Smooth muscle cell (in vitro differentiated cells): ENCODE results near the gene MT1E. TPM values are rescaled to one million over a fixed set of nuclear protein-coding genes. Genes with fewer than 3 reads are reported as not detected.

ENCODE experiments used
- DNase-seq: peaks from one replicate; lab custom pipeline; 2025; ENCODE audit not compliant: unreplicated experiment; lab: John Stamatoyannopoulos, UW
- H2AFZ ChIP-seq: fragments of 200-600 bp; sonication (generic); 2 replicates; pipeline ENCODE4 v1.6.0; 2016; ENCODE audit warnings: antibody characterized with exemption, low read depth, mild to moderate bottlenecking
- H3F3A ChIP-seq: fragments of 200-600 bp; sonication (generic); 2 replicates; pipeline ENCODE4 v1.6.0; 2017; ENCODE audit warnings: antibody characterized with exemption, low read depth
- H3K27ac ChIP-seq: fragments of 200-600 bp; sonication (generic); 2 replicates; pipeline ENCODE4 v1.5.1; 2016; ENCODE audit warnings: low read depth, mild to moderate bottlenecking
- H3K27me3 ChIP-seq: fragments of 200-600 bp; sonication (generic); 2 replicates; pipeline ENCODE4 v1.6.1; 2016; ENCODE audit warnings: low read depth, mild to moderate bottlenecking
- H3K36me3 ChIP-seq: fragments of 200-600 bp; sonication (generic); 2 replicates; pipeline ENCODE4 v1.5.1; 2016; ENCODE audit warnings: low read depth
- H3K4me1 ChIP-seq: fragments of 200-600 bp; sonication (generic); 2 replicates; pipeline ENCODE4 v1.5.1; 2016; ENCODE audit warnings: low read depth
- H3K4me2 ChIP-seq: fragments of 200-600 bp; sonication (generic); 2 replicates; pipeline ENCODE4 v1.6.0; 2016; ENCODE audit warnings: mild to moderate bottlenecking
- H3K4me3 ChIP-seq: fragments of 200-600 bp; sonication (generic); 2 replicates; pipeline ENCODE4 v1.5.1; 2016; ENCODE audit warnings: mild to moderate bottlenecking
- H3K79me2 ChIP-seq: fragments of 200-600 bp; sonication (generic); 2 replicates; pipeline ENCODE4 v1.6.0; 2016; ENCODE audit warnings: low read depth, mild to moderate bottlenecking
- H3K9ac ChIP-seq: fragments of 200-600 bp; sonication (generic); 2 replicates; pipeline ENCODE4 v1.6.0; 2016; ENCODE audit warnings: low read depth
- H3K9me3 ChIP-seq: fragments of 200-600 bp; sonication (generic); replicated peaks from 2 replicates; pipeline ENCODE4 v1.5.1; 2016; ENCODE audit warnings: low read depth
- H4K20me1 ChIP-seq: fragments of 200-600 bp; sonication (generic); 2 replicates; pipeline ENCODE4 v1.6.0; 2016; ENCODE audit warnings: low read depth
- WGBS: methylation state at CpG from one replicate; pipeline ENCODE4 v1.1.7; 2016; ENCODE audit warnings: low lambda C conversion rate; 5-methylcytosine and 5-hydroxymethylcytosine counted together
- polyA plus RNA-seq: library from polyadenylated mRNA; unstranded; fragments of >200 nt; fragmentation: Nextera tagmentation; extraction: Ambion mirVana; gene quantifications from 2 replicates; pipeline ENCODE4 v1.2.1, GENCODE V29; 2016
- total RNA-seq: library from RNA; depleted of rRNA; stranded (reverse); fragments of >200 nt; gene quantifications from 2 replicates; pipeline ENCODE4 v1.2.3, GENCODE V29; 2014
- TF ChIP-seq, protein P1 (sequence below): fragments of 200-600 bp; sonication (generic); IDR thresholded peaks from 2 replicates; pipeline ENCODE4 v1.5.1; 2017; ENCODE audit warnings: borderline replicate concordance, mild to moderate bottlenecking, antibody characterized with exemption; ENCODE audit not compliant: insufficient read depth, poor library complexity, severe bottlenecking

MT1E gene
- total and polyA plus RNA-seq, 2 experiments from 2014 or later = 2.0 to 10.3 TPM

DNA sequence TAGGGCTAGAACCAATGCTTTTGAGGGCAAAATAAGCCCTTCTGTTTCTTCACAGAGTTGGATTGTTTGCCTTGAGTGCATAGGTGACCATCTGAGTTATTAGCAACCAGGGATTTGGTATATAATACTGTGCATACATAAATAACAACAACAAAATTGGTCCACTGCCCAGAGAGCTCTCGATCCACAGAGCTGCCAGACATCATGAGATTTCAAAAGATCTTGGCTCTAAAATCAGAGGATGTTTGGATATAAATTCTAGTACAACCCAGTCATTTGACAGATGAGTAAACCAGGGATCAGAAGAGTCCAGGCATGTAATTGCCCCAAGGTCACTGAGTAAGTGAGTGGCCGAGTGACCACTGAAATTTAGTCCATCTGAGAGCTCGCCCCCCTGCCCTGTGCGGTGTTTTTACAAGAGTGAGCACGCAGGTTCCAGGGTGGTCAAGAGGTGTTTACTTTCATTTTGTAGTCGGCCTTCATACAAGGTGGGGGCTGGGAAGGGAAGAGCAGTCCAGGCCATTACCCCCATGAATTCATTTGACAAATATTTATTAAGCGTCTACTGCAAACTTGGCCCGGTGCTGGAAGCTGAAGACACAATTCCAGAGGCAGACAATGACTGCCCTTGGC, 19.0 kb upstream of the MT1E start:
- H3F3A ChIP-seq = peaks cover 23% of the 10 kb centered on the region
- peaks cover 18% of the 10 kb centered on the region for H3K4me1 ChIP-seq
- no peaks in the 10 kb centered on the region for H4K20me1 ChIP-seq
- no peak overlapping the region for H3K4me3 ChIP-seq
- peak overlapping the region; percentile 93 for H3K27ac ChIP-seq
- no peaks in the 10 kb centered on the region for H3K9me3 ChIP-seq
- no peaks in the 10 kb centered on the region for H3K27me3 ChIP-seq
- no peak for DNase-seq
- peak overlapping the region; percentile 32 for H3K9ac ChIP-seq
- H2AFZ ChIP-seq = no peak overlapping the region
- peak overlapping the region; percentile 60 for H3K4me2 ChIP-seq
- no peaks in the 10 kb centered on the region for H3K79me2 ChIP-seq
- H3K36me3 ChIP-seq = no peaks in the 10 kb centered on the region
- TF ChIP-seq, protein P1, sequence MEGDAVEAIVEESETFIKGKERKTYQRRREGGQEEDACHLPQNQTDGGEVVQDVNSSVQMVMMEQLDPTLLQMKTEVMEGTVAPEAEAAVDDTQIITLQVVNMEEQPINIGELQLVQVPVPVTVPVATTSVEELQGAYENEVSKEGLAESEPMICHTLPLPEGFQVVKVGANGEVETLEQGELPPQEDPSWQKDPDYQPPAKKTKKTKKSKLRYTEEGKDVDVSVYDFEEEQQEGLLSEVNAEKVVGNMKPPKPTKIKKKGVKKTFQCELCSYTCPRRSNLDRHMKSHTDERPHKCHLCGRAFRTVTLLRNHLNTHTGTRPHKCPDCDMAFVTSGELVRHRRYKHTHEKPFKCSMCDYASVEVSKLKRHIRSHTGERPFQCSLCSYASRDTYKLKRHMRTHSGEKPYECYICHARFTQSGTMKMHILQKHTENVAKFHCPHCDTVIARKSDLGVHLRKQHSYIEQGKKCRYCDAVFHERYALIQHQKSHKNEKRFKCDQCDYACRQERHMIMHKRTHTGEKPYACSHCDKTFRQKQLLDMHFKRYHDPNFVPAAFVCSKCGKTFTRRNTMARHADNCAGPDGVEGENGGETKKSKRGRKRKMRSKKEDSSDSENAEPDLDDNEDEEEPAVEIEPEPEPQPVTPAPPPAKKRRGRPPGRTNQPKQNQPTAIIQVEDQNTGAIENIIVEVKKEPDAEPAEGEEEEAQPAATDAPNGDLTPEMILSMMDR = no peak
- 55% methylated on average over 8 of the region's 8 CpGs for WGBS

DNA sequence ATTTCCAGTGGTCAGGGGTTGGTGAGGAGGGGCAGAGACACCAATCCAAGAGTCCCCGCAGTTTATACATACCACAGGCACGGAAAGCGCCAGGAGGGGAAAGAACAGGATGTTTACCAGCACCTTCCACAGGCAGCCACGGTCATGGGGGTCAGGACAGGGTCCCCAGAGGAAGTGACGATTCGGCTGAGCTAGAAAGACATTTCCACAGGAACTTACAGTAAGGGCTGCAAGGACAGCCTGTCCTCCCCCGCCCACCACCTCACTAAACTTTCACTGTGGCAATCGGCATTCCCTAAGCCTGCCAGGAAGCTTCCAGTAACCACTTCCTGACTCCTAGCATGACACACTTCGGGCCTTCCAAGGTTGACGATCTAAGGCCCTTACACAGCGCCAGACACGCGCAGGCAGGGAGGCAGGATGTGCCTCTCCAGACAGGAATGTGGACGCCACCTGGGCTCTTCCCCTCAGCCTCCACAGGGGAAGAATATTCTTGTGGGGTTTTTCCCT, 18.4 kb upstream of the MT1E start:
- H3K9me3 ChIP-seq = no peaks in the 10 kb centered on the region
- no peaks in the 10 kb centered on the region for H3K36me3 ChIP-seq
- peak overlapping the region; percentile 88 for H3K4me2 ChIP-seq
- H4K20me1 ChIP-seq = no peaks in the 10 kb centered on the region
- TF ChIP-seq, protein P1 = no peak
- DNase-seq = no peak
- no peaks in the 10 kb centered on the region for H3K27me3 ChIP-seq
- 21% methylated on average over 14 of the region's 14 CpGs for WGBS
- peak overlapping the region; percentile 32 for H3K9ac ChIP-seq
- H3F3A ChIP-seq = peaks cover 23% of the 10 kb centered on the region
- no peak overlapping the region for H3K4me3 ChIP-seq
- H3K79me2 ChIP-seq = no peaks in the 10 kb centered on the region
- no peak overlapping the region for H2AFZ ChIP-seq
- peaks cover 18% of the 10 kb centered on the region for H3K4me1 ChIP-seq
- peak overlapping the region; percentile 93 for H3K27ac ChIP-seq

DNA sequence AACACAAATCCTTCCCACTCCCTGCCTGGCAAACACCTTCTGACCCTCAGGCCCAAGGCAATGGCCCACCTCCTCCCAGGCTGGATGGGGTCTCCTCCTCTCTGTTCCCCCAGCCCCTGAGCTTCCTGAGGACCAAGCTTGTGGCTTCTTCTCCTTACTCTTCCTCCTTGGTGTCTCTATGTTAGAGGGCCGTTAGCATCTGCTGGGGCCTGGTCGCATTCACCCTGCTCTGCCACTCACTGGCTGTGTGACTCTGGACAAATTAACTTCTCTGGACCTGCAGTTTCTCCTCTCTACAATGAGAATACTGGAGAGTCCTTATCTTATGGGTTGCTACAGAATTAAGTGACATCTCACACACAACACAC, 17.9 kb upstream of the MT1E start:
- Histone ChIP-seq H3K9me3 (no peaks in the 10 kb centered on the region), H3K79me2 (no peaks in the 10 kb centered on the region), H3K27me3 (no peaks in the 10 kb centered on the region), H3K27ac (peak overlapping the region; percentile 93), H3F3A (peaks cover 23% of the 10 kb centered on the region), H3K4me1 (peaks cover 18% of the 10 kb centered on the region), H2AFZ (no peak overlapping the region), H3K36me3 (no peaks in the 10 kb centered on the region), H4K20me1 (no peaks in the 10 kb centered on the region), H3K4me2 (peak overlapping the region; percentile 88), H3K4me3 (peak overlapping the region; percentile 57), H3K9ac (peak overlapping the region; percentile 58)
- TF ChIP-seq, protein P1 = no peak
- WGBS = 76% methylated on average over 2 of the region's 2 CpGs
- DNase-seq = no peak
